ENCODE data around the gene IL10RB. TPM values are rescaled to one million over a fixed set of nuclear protein-coding genes. Genes with fewer than 3 reads are reported as not detected.

IL10RB gene
- total RNA-seq, 1 experiment from 2014 or later, result 30.4 TPM

GRCh38 chr21:33327326-33327725 is 61.2 kb downstream of the IL10RB start:
- DNase-seq (ENCODE audit: low read depth), result no peak

DNA sequence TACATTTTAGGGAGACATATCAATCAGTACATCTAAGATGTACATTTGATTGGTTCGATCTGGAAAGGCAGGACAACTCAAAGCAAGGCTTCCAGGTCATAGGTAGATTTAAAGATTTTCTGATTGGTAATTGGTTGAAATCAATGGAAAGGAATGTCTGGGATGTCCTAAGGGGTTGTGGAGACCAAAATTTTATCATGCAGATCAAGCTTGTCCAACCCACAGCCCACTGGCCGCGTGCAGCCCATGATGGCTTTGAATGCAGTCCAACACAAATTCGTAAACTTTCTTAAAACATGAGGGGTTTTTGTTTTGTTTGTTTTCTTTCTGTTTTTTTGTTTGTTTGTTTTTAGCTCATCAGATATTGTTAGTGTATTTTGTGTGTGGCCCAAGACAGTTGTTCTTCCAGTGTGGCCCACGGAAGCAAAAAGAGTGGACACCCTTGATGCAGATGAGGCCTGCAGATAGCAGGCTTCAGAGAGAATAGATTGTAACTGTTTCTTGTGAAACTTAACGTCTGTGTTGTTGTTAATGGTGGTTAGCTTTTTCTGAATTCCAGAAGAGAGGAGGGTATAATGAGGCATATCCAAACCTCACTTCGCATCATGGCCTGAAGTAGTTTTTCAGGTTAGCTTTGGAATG is 61.7 kb downstream of the IL10RB start:
- no peak for DNase-seq (ENCODE audit: low read depth)

- DNase-seq (ENCODE audit: low read depth), result no peak
These were observed 64.6 kb downstream of the IL10RB start for GRCh38 chr21:33330726-33331125.

GRCh38 chr21:33332143-33332542 is 66.0 kb downstream of the IL10RB start:
- DNase-seq (ENCODE audit: low read depth), result no peak

GRCh38 chr21:33334191-33334590 is 68.0 kb downstream of the IL10RB start:
- DNase-seq (ENCODE audit: low read depth), result no peak

GRCh38 chr21:33334824-33335223 is 68.7 kb downstream of the IL10RB start:
- DNase-seq (ENCODE audit: low read depth), result no peak

DNA sequence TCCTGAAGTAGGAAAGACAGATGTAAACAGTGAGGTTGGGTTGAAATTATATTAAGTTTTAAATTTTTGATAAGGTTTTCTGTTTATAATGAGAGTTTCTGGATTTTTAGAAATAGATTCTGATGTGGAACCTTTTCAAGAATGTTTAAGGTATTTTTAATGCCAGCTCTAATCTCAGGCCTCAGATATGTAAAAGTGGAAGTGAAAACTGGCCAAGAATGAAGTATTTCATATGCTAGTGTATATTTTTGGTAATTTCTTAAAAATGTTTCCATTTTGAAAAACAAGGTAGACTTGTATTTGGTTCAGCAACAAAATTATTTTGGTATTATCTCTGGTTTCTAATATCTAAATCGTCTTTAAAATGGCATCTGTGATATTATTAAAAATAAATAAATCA is 73.0 kb downstream of the IL10RB start:
- DNase-seq (ENCODE audit: low read depth), result no peak

DNA sequence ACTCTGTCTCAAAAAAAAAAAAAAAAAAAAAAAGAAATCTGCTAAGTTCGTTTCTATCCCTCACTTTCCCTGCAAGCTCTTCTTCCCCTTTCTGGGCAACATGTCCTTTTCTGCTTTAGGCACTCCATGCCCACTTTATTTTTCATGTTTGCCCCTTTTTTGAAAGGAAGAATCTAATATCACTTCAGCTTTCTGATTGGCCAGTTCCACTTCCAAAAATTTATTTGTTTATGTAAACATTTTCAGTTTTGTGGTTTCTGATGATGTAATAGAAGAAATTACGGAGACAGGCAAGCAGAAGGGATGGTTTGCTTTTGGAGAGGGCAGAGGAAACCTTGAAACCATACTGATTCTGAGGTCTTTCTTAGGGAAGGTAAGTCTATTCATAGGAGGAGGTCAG is 73.8 kb downstream of the IL10RB start:
- no peak for DNase-seq (ENCODE audit: low read depth)

- no peak for DNase-seq (ENCODE audit: low read depth)
These were observed 79.6 kb downstream of the IL10RB start for GRCh38 chr21:33345751-33346238.

Other genes starting within 250 kb of the IL10RB start
- not detected in 2 replicates for gene OLIG2, start 240.4 kb upstream of the IL10RB start, total RNA-seq (2014; rRNA removed; shearing (Covaris generic))
- gene OLIG1, start 196.2 kb upstream of the IL10RB start, total RNA-seq (2014; rRNA removed; shearing (Covaris generic)), result not detected in 2 replicates
- 2.0 and 3.1 TPM in 2 replicates for gene IFNAR2, start 36.4 kb upstream of the IL10RB start, total RNA-seq (2014; rRNA removed; shearing (Covaris generic))
- gene IFNAR1, start 58.6 kb downstream of the IL10RB start, total RNA-seq (2014; rRNA removed; shearing (Covaris generic)), result 9.6 and 11.1 TPM in 2 replicates
- 36.8 and 47.2 TPM in 2 replicates for gene IFNGR2, start 137.0 kb downstream of the IL10RB start, total RNA-seq (2014; rRNA removed; shearing (Covaris generic))
- gene TMEM50B, start 213.6 kb downstream of the IL10RB start, total RNA-seq (2014; rRNA removed; shearing (Covaris generic)), result 12.0 and 14.5 TPM in 2 replicates
- gene DNAJC28, start 225.3 kb downstream of the IL10RB start, total RNA-seq (2014; rRNA removed; shearing (Covaris generic)), result 0.68 TPM in 1 of 2 replicates, not detected in the other